Right forelimb (tissue), 1 donor: Measurements from ENCODE around the gene MXD3.
A peak's percentile ranks its signal among the peaks of the same experiment; 100 is the strongest.
"Not testable (repeated sequence)": the region's sequence is repeated elsewhere in the genome, so short reads cannot be mapped to it uniquely, and the experiment has no call there.

Source experiments
- DNase-seq: peaks from one replicate; pipeline ENCODE4 v3.0.0-alpha.2; 2018

Gene MXD3

DNA sequence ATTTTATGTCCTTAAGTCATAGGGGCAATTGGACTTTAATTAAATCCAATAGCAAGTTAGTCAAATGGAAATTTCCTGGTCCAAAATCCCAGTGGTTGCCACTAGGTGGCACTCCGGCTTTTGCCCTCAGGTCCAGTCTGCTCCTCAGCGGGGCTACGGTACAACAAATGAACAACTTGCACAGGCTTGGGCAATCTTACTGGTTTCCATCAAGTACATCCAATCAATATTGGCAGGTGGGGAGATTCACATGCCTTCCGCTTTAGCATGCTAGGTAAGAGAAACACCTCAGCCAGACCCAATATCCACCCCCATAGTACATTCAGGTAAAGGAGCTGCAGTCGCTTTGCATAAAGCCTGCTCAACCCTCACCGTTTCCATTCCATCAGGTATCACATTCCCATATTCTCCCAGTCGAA, 6.3 kb upstream of the MXD3 start:
- DNase-seq = no peak

DNA sequence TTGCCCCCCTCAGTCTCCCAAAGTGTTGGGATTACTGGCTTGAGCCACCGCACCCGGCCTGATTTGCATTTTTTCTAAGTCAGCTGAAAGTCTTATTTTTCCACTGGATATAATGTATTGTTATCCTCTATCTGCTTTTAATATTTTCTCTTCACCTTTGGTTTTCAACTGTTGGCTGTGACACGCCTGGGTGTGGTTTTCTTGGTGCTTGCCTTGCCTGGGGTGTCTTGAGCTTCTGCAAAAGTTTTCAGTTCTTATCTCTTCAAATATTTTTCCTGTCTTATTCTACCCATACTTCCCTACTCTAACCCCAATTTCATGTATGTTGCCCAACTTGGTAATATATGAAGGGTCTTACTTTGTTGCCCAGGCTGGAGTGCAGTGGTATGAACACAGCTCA, 4.3 kb upstream of the MXD3 start:
- DNase-seq = no peak

DNA sequence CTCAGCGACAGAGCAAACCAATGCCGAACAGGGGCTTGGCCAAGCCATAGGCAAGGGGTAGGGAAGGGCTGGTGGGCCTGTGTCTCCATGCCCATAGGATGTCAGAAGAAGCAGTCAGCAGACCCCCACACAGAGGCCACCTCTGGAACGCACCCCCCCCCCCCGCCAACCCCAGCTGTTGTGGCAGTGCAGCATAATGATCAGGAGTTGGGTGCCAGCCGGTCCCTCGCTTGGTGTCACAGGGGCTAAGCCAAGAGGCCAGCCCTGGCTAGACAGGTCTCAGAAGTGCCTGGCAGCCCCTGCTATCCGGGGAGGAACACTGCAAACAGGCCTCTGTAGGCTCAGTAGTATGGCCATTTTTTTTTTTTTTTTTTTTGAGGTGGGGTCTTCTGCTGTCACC, 3.7 kb upstream of the MXD3 start:
- DNase-seq = no peak

DNA sequence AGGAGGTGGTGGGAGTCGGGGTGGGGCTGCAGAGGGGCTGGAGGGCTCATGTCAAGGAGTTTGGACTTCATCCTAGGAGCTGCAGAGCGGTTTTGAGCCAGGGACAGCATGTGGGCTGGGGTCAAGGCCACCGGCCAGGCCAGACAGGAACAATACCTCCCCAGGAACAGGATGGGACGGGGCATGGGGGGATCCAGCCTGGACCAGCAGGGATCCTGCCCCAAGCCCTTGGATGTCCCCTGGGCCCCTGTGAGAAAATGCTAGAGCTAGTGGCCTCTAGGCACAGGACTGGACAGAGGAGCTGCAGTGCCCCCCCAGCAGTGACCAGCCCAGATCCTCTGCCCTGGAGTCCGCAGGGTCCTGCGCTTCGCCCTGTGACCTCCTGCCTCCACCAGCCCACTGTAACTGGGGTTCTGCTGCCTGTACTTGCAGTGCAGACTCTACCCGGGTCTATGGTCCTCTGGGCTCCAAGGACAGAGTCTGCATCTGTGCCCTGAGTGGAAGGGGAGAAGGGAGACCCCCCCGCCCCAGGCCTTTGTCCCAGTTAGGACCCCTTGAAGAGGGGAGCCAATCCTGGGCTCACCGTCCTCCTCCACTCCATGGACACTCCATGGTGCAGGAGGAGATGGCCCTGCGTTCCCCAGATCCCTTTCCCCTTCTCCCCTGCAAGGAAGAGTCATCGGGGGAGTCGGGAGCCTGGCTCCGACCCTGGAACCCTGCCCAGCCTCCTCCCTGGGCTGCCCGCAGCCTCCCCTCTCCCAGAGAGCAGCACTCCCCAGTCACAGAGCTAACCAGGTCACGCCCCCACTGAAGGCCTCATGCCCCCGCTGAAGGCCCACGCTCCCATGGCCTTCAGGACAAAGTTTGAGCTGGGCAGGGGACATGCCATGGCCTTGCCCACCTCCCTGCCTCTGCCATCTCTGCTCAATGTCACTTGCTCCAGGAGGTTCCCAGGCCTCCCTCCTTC, 3.0 kb upstream of the MXD3 start:
- DNase-seq = no peak

DNA sequence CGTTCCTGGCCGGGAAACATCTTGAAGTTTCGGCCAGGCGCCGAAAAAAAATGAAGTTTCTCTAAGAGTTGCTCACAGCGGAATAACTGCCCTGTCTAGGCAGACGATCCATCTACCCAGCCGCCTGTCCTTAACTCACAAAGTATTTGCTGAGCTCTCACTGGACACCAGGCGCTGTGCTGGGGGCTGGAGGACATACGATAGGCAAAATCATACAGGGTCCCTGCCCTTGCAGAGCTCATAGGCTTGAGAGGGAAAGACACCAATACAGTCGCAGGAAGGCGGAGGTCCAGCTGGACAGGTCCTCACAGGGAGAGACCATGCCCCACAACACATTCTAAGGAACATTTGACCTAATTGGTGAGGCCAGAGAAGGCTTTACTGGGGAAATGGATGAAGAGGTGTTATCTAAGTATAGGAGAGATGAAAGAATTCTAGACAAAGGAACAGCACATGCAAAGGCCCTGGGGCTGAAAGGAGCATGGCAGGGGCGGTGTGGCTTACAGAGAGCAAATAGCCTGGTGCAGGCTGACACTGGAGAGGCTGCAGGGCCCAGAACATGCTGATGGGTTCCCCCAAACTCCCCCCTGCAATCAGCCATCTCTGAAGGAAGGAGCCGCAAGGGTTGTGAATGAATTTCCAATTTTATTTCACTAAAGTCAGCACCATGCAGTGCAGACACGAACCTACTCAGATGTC, 2.0 kb upstream of the MXD3 start:
- peak; percentile 22 for DNase-seq

DNA sequence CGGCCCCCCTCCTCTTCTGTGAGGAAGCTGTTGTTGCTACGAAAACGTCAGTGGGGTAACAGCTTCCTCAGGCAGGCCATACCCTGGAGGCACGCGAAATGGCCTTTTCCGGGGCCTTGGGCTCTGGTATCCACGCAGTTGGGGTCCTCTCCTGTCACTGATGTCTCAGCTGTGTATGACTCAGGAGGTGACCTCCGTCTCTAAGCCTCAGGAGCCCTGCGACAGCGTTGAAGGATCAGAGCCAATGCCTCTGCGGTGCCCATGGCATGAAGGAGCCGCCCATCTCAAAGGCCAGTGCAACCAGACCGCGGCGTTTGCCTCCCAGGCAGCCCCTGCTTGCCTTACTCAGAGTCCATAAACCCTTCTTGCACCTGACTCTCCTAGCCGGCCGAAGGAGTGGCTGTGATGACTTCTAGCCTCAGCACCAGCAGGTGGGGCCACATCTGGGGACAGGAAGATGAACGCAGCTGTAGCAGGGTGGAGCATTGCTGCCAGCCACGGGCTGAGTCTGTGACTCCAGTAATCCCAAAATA, 1.0 kb upstream of the MXD3 start:
- peak; percentile 50 for DNase-seq

DNA sequence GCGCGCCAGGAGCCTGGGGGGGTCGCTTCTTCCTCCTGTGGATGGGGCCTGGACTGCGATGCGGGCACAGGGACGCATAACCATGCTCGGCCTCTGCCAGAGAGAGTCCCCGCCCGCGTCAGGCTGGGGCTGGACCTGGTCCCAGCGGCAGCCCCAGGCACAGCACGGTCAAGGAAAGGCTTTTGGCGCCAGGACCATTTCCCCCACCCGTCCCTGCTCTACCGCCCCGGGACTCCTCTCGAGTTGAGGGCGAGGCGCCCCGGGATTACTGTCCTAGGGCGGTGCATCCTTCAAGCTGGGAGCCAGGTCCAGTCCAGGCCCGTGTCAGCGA, 341 bp downstream of the MXD3 start:
- no peak for DNase-seq

DNA sequence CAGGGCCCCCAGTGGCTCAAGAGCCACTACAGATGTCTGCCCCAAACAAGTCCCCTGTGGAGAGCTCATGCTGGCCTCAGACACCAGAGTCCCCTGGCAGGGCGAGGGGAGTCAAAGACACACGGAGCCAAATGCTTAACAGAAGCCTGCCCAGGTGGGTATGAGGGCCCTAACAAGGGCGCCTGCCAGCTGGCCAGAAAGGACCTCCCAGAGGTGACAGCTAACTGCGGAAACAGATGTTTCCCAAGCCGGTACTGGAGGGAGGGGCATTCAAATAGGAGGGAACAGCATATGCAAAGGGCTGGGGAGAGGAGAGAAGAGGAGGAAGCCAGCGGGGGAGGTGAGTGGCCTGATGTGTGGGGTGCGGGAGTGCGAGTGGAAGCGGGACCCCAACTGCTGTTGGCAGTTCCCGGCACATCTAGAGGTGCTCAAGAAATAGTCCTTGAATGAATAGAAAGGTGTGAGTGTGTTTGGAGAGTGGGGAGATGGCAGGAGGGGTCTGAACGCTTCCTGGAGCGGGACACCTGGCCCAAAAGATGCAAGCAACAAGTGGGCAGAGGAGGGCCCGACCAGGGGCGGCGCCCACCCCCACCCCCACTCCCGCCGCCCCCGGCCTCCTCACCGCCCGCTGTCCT, 824 bp downstream of the MXD3 start:
- peak; percentile 41 for DNase-seq

DNA sequence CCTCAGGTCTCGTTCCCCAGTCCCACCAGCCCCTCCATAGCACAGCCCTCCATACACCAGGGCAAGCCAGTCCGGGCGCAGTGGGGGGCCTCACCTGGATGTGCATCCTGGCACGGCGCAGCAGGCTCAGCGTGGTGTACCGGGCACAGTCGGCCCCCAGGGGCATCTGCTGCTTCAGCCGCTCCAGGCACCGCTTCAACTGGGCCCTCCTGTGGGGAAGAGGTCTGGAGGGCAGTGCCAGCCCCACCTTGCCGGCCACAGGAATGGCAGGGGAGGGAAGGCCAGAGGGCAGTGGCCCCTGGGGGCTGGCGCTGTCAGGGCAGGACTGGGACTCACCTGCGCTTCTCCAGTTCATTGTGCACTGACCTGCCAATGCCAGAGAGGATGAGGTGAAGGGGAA, 1.4 kb downstream of the MXD3 start:
- DNase-seq = peak; percentile 41

DNA sequence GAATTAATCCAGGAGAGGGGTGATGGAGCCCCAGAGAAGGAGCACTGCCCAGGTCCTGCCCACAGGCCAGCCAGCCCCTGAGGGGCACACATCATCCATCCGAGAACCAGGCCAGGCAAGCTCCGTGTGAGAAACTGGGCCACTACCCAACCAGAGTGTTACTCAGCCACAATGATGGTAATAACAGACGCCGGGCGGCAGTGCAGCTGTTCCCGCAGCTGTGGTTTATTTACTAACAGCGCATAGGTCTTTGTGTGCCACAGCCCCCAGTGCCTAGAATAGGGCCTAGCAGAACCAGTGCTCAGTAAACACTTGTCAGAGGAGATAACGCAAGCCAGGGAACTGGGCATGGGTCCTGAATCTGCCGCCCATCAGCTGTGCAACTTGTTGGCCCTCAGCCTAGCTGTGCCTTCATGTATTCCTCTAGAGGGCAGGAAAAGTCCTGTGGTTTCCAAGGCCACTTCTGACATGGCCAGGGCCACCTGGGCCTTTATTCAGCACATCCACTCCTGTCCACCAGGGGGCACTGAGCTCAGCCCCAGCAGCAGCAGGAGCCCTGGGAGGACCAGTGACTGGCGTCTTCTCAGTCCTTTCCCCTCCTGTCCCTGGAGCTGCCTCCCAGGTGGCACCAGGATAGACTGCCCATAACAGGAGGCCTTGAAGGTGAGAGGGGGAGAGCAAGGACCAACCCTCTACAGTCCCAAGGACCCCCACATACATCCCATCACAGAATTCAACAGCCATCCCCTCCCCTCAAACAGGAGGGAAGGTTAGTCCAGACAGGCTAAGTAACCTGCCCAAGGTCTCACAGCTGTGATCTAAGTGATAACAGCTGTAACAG, 2.1 kb downstream of the MXD3 start:
- DNase-seq = peak; percentile 76

DNA sequence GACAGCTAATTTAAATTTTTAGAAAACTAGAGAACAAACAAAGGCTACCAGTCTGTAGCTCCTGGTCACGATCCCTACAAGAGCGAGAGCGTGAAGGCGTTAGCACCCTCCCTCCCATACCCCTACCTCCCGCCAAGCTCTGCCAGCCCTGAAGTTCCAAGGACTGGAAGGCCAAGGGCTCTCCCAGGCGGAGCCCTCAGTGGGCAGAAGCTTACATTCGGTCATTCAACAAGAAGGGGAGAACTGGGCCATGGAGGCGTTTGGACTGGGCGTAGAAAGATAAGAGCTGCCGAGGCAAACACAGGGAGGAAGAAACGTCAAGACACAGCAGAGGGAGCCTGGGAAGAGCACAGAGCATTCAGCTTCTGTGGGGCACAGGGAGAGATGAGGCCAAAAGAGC, 3.0 kb downstream of the MXD3 start:
- no peak for DNase-seq

DNA sequence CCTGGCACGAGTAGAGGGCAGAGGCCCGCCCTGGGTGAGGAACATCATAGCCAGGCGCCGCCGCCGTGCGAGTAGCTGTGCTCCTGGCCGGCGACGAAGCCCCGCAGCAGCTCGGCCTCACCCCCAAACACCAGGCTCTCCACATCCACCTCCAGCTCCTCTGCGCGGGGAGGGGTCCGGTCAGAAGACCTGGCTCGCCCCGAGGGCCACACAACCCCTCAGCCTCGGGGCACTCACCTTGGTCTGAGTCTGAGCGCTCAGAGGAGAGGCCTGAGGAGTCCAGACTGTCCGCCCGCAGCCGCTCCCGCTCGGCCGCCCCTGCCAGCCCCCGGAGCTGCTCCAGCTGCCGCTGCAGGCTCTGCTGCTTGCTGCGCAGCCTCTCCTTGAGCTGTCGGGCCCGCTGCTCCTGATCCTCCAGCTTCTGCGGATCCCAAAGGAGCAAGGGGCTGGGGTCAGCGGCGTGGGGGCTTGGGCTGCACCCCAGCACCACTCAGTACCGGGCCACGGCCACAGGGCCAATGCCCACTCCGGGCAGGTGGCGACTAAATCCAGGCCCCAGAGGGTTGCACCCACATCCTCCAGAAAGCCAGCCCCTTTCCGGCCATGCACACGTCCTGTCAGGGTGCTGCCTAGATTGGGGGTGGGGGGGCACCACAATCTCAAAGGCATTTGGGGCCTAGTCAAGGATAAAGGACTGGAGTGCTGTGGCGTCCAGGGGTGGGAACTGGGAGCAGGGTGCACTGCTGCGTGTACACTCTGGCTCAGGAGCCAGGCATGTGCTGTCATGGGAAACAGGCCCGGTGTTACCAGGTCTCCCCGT, 3.9 kb downstream of the MXD3 start:
- DNase-seq = no peak

DNA sequence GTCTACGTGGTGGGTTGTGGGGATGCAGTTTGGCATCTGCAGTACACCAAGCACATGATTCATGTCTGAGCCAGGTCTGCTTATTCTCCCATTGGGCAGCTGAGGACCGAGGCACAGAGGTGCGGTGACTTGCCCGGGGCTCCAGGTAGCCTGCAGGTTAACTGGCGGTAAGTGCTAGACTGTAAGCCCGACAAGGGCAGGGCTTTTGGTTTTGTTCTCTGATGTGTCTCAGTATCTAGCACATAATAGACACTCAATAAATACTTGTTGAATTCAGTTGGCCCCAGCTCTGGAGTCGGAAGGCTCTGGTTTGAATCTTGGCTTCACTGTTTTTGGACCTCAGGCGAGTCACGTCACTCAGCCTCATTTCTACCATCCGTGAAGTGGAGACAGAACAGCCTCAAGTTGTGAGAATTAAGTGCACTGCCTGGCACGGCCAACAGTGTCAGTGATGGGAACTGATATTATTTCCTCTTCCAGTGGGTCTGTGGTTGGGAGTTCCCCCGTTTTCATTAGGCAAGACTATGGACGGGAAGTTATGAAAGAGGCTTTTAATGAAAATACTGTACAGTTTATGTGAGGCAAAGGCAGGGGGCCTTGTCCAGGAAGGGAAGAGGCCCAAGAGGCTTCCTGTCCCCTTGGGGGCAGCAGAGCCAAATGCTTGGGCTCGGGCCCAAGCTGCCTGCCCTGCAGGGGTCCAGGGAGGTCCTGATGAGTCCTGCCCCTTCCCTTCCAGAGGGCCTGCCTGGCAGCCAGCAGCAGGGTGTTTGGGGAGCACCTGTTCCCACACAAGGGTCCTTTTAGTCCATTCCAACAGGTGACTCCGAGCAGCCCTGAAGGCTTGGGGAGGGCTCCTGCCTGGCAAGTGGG, 4.8 kb downstream of the MXD3 start:
- no peak for DNase-seq

DNA sequence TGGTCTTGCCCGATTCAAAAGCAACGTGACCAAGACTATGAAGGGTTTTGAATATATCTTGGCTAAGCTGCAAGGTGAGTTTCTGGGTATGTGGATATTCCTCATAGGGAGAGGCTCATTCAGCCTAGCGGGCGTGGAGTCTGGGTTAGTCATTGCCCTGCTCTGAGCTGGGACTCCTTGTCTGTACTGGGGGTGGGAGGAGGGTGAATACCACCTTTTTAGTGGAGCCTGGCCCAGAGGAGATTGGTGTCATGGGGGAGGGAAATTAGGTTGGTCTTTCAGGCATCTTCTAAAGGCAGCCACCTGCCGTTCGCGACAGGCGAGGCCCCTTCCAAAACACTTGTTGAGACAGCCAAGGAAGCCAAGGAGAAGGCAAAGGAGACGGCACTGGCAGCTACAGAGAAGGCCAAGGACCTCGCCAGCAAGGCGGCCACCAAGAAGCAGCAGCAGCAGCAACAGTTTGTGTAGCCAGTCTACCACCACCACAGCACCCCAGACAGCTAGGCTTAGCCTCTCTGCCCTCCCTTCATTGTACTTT, 5.5 kb downstream of the MXD3 start:
- DNase-seq = not testable (repeated sequence)

DNA sequence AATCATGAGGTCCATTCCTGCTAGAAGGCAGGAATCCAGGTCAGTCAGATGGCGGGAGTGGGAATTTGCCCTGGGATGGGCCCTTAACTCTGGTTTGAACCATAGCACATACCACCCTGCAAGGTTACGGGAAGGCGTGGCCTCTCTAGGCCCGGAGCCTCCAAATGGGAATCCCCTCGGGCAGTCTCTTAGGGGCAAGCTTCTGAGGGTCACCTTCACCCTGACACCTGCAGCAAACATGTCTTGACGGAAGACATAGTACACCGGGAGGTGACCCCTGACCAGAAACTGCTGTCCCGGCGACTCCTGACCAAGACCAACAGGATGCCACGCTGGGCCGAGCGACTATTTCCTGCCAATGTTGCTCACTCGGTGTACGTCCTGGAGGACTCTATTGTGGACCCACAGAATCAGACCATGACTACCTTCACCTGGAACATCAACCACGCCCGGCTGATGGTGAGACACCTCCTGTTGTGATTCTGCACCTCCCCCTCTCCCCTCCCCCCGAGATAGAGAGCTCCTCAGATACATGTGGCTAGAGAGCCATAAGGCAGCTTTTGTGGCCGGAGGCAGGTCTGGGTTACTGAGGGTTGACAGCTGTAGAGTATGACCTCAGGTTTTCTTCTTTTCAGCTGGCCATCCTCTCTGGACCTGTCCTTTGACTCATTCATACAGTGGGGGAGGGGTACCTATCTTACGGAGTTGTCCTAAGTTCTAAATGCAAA, 7.1 kb downstream of the MXD3 start:
- DNase-seq = no peak

DNA sequence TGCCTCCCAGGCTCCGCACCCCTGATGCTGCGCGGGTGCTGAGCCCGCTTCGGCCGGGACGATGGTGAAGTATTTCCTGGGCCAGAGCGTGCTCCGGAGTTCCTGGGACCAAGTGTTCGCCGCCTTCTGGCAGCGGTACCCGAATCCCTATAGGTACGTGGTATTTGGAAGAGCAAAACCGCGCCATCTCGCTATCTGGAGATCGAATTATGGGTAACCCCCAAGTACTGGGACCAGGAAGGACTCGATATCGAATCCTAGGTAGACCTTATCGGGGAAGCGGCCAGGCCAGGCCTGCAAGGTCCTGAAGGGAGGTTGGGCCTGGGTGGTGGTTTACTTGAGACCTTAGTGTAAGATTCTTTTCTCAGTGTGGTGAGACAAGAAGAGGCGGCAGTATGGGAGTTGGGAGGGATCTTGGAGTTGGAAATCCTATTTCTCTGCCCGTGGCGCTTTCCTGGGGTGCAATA, 7.7 kb downstream of the MXD3 start:
- no peak for DNase-seq

DNA sequence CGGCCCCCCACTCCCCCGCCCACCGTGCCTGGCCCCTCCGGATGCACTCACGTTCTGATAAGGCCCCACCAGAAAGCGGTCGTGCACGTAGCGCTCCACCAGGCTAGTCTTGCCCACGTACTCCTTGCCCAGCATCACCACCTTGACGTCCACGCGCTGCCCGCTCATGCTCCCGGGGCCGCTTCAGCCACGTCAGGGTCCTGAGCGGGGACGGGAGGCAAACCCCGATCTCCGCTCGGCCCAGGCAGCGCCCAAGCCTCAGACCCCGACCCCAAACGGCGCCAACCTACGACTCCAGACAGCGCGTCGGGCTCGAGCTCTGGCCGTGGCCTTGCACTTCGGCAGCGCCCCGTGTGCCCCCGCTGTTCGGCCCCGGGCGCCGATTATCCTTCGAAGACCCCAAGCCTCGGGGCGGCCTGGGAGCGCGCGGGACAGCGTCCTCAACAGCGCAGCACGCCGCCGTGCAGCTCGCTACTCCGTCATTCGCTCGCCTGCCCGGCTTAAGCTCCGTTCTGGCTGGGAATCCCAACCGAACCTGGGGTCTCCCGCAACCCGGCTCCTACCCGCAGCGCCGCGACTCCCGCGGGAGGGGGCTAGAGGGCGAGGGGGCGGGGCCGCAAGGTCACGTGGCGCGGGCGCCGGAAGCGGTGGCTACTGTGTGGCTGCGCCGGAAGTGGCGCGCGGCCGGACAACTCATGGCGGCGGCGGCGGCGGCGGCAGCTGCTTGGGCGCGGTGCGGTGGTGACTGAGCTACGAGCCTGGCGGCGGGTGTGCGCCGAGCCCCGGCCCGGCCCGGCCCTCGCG, 8.4 kb downstream of the MXD3 start, which contains the start of the genes PRELID1 and RAB24:
TSS of gene PRELID1 (plus strand) at position 679 of the 804 bp plus-strand sequence. CDS start 187 bp downstream, outside the sequence.
TSS of gene RAB24 (minus strand) at position 599 of the 804 bp plus-strand sequence. CDS start at position 168, 431 bp downstream.
- peak; percentile 92 for DNase-seq
